ENCODE data around the gene SOX13. TPM values are rescaled to one million over a fixed set of nuclear protein-coding genes. Genes with fewer than 3 reads are reported as not detected.

Gene SOX13
- polyA plus RNA-seq, 3 donors: 0.52 TPM; not detected in 2

- Histone ChIP-seq H3K27me3 (ENCODE audit: control insufficient read depth in 2 of 2, insufficient read depth in 2 of 2, low read length in 2 of 2) (peaks cover 0 to 2% of the 10 kb centered on the region in 2 donors), H3K79me2 (ENCODE audit: insufficient read depth, low read length) (no peaks in the 10 kb centered on the region), H2AFZ (ENCODE audit: insufficient read depth, low read depth, low read length, poor library complexity, severe bottlenecking) (no peak overlapping the region), H4K20me1 (ENCODE audit: insufficient read depth, low read length) (no peaks in the 10 kb centered on the region), H3K36me3 (replicated peaks in 1 of 2; ENCODE audit: control insufficient read depth in 1 of 2, insufficient read depth in 2 of 2, low read length in 2 of 2) (no peaks in the 10 kb centered on the region), H3K9me3 (replicated peaks in 1 of 2; ENCODE audit: control insufficient read depth in 1 of 2, insufficient read depth in 1 of 2, low read length in 2 of 2) (no peaks in the 10 kb centered on the region), H3K4me1 (ENCODE audit: control insufficient read depth in 1 of 2, insufficient read depth in 2 of 2, low read length in 2 of 2) (peaks cover 15 to 17% of the 10 kb centered on the region in 2 donors), H3K4me2 (replicated peaks; ENCODE audit: extremely low read depth, low read length, poor library complexity, severe bottlenecking) (no peak overlapping the region), H3K27ac (ENCODE audit: low read depth in 1 of 2, low read length in 2 of 2) (no peak overlapping the region), H3K9ac (ENCODE audit: insufficient read depth, low read length, poor library complexity, severe bottlenecking) (no peak overlapping the region), H3K4me3 (replicated peaks in 1 of 3; ENCODE audit: low read depth in 2 of 3, low read length in 3 of 3) (no peak overlapping the region)
- DNase-seq: peak in 2 of 3 donors; percentile 10 to 62
- no peaks in the 10 kb centered on the region for H3K9me3 Mint-ChIP-seq
- peak overlapping the region in 4 of 7 donors; percentile 1 to 70 (median 62) for H3K27ac Mint-ChIP-seq
- H3K4me1 Mint-ChIP-seq: peaks cover 17% of the 10 kb centered on the region
- intact Hi-C loops (cut with micrococcal nuclease): no loop called here
- no peak for TF ChIP-seq CTCF (IDR thresholded peaks at IDR 0.05)
- no peaks in the 10 kb centered on the region for H3K36me3 Mint-ChIP-seq
- 22% methylated on average over 1 of the region's 1 CpG for WGBS (ENCODE audit: insufficient coverage)
- H3K4me3 Mint-ChIP-seq: peak overlapping the region in 1 of 2 donors; percentile 43
- H3K27me3 Mint-ChIP-seq (ENCODE audit: low read depth in 3 of 3): peaks cover 6 to 25% (median 16%) of the 10 kb centered on the region in 3 donors
Measured at GRCh38 chr1:204113896-204114295, 41.0 kb downstream of the SOX13 start.

- peak overlapping the region in 1 of 2 donors; percentile 14 for H3K27ac ChIP-seq (ENCODE audit: low read depth in 1 of 2, low read length in 2 of 2)
- H3K9ac ChIP-seq (ENCODE audit: insufficient read depth, low read length, poor library complexity, severe bottlenecking): peak overlapping the region; percentile 15
- H3K4me2 ChIP-seq (replicated peaks; ENCODE audit: extremely low read depth, low read length, poor library complexity, severe bottlenecking): no peak overlapping the region
- no peaks in the 10 kb centered on the region for H3K36me3 ChIP-seq (replicated peaks in 1 of 2; ENCODE audit: control insufficient read depth in 1 of 2, insufficient read depth in 2 of 2, low read length in 2 of 2)
- intact Hi-C loops (cut with micrococcal nuclease): no loop called here
- peak overlapping the region in 1 of 2 donors; percentile 17 for H3K4me3 Mint-ChIP-seq
- no peaks in the 10 kb centered on the region for H3K36me3 Mint-ChIP-seq
- peaks cover 0 to 2% of the 10 kb centered on the region in 2 donors for H3K27me3 ChIP-seq (ENCODE audit: control insufficient read depth in 2 of 2, insufficient read depth in 2 of 2, low read length in 2 of 2)
- H3K4me1 ChIP-seq (ENCODE audit: control insufficient read depth in 1 of 2, insufficient read depth in 2 of 2, low read length in 2 of 2): peaks cover 15 to 17% of the 10 kb centered on the region in 2 donors
- H3K27ac Mint-ChIP-seq: peak overlapping the region in 4 of 7 donors; percentile 58 to 84 (median 76)
- DNase-seq: peak; percentile 49 to 78 (median 54)
- no CpG with 5 or more reads among the region's 4 CpGs for WGBS (ENCODE audit: insufficient coverage)
- no peaks in the 10 kb centered on the region for H3K9me3 Mint-ChIP-seq
- H3K27me3 Mint-ChIP-seq (ENCODE audit: low read depth in 3 of 3): peaks cover 3 to 23% (median 14%) of the 10 kb centered on the region in 3 donors
- H4K20me1 ChIP-seq (ENCODE audit: insufficient read depth, low read length): no peaks in the 10 kb centered on the region
- no peak overlapping the region for H2AFZ ChIP-seq (ENCODE audit: insufficient read depth, low read depth, low read length, poor library complexity, severe bottlenecking)
- H3K79me2 ChIP-seq (ENCODE audit: insufficient read depth, low read length): no peaks in the 10 kb centered on the region
- TF ChIP-seq CTCF (IDR thresholded peaks at IDR 0.05): no peak
- H3K9me3 ChIP-seq (replicated peaks in 1 of 2; ENCODE audit: control insufficient read depth in 1 of 2, insufficient read depth in 1 of 2, low read length in 2 of 2): no peaks in the 10 kb centered on the region
- no peak overlapping the region for H3K4me3 ChIP-seq (replicated peaks in 1 of 3; ENCODE audit: low read depth in 2 of 3, low read length in 3 of 3)
- peaks cover 17% of the 10 kb centered on the region for H3K4me1 Mint-ChIP-seq
Measured at GRCh38 chr1:204114606-204115005, 41.7 kb downstream of the SOX13 start.

Data from CD14-positive monocyte (primary cell).